PFSK-1 (cell line): ENCODE data around the gene STK39.

ENCODE experiments used
- FOXP2 ChIP-seq: optimal IDR thresholded peaks from 2 replicates; pipeline ENCODE3; 2011; ENCODE audit warnings: borderline replicate concordance, control low read depth, inconsistent platforms; ENCODE audit not compliant: insufficient read depth; ENCODE audit errors: extremely low read length, extremely low read depth
- POLR2AphosphoS5 ChIP-seq: IDR thresholded peaks from 2 replicates; pipeline ENCODE4 v1.6.1; 2012; ENCODE audit warnings: low read depth, mild to moderate bottlenecking, control low read depth, low read length, moderate library complexity
- SIN3A ChIP-seq: IDR thresholded peaks from 2 replicates; pipeline ENCODE4 v1.6.1; 2012; ENCODE audit warnings: mild to moderate bottlenecking, low read length, moderate library complexity, borderline replicate concordance; ENCODE audit not compliant: insufficient read depth
- TAF1 ChIP-seq: IDR thresholded peaks from 2 replicates; pipeline ENCODE4 v1.6.1; 2012; ENCODE audit warnings: low read length, control low read depth, borderline replicate concordance; ENCODE audit not compliant: insufficient read depth
- TF ChIP-seq, protein P1 (sequence below), 2 experiments: IDR thresholded peaks; 2 replicates each; pipeline versions ENCODE4 v1.6.1 to v1.8.0; 2011 to 2012; ENCODE audit warnings: low read depth in 2 of 2, low read length in 2 of 2, control low read depth in 1 of 2, inconsistent platforms in 1 of 2, mild to moderate bottlenecking in 1 of 2, moderate library complexity in 1 of 2; ENCODE audit not compliant: insufficient read depth in 1 of 2

STK39 gene

DNA sequence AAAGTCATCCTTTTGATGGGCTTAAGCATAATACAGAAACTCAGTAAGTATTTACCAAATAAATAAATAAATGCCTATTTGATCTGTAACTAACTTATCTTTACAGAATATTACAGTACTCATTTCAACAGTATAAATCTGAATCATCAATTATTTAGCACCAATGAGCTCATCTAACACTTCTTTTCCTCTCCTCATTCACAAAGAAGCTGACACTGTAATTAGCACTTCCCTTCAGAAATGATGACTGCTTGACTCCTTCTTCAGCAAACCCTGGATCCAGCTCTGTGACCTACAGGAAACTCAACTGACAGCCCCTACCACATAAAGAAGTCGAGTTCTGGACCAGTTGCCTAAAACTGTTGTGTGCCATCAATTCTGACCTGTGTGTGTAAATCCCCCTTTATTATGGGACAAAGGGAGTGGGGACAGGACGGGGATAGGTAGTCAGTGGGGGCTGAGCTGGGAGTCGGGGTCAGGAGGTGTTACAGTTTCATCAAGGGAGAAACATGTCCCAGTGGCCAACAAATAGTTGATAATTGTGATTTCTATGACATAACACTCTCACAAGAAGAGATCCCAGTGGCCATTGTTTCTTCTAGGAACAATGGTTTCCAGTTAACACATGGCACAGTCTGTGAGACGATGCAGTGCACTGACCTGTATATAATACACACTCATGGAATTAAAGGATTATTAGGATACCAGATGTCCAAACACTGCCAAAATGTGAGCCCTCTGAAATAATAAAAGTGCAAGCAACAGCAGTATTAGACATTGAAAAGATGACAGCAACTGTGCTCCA lies 68.7 kb downstream of the STK39 start:
- TF ChIP-seq SIN3A (no peak), TAF1 (no peak)

DNA sequence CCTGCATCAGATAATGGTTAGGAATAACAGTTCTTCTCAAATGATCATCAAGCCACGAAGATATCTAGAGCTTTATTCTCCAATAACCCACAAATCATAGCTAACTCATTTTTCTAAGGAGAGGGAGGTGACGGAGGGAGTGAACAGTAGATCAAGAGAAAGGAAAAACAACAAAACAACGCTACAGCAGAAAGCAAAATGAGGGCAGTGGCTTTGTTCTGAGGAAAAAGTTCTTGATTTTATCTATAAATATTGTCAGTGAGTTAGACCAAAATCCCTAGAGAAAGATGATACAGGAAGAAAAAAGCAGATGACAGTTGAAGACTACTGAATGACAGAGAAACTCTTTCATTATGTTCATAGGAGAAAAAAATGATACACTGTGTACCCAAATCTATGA lies 71.0 kb downstream of the STK39 start:
- TF ChIP-seq SIN3A (no peak), POLR2AphosphoS5 (no peak), TAF1 (no peak), FOXP2 (no peak)
- TF ChIP-seq, protein P1, sequence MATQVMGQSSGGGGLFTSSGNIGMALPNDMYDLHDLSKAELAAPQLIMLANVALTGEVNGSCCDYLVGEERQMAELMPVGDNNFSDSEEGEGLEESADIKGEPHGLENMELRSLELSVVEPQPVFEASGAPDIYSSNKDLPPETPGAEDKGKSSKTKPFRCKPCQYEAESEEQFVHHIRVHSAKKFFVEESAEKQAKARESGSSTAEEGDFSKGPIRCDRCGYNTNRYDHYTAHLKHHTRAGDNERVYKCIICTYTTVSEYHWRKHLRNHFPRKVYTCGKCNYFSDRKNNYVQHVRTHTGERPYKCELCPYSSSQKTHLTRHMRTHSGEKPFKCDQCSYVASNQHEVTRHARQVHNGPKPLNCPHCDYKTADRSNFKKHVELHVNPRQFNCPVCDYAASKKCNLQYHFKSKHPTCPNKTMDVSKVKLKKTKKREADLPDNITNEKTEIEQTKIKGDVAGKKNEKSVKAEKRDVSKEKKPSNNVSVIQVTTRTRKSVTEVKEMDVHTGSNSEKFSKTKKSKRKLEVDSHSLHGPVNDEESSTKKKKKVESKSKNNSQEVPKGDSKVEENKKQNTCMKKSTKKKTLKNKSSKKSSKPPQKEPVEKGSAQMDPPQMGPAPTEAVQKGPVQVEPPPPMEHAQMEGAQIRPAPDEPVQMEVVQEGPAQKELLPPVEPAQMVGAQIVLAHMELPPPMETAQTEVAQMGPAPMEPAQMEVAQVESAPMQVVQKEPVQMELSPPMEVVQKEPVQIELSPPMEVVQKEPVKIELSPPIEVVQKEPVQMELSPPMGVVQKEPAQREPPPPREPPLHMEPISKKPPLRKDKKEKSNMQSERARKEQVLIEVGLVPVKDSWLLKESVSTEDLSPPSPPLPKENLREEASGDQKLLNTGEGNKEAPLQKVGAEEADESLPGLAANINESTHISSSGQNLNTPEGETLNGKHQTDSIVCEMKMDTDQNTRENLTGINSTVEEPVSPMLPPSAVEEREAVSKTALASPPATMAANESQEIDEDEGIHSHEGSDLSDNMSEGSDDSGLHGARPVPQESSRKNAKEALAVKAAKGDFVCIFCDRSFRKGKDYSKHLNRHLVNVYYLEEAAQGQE (IDR thresholded peaks at IDR 0.05; ENCODE audit: insufficient read depth in 1 of 2, low read depth in 2 of 2, low read length in 2 of 2): no peak

DNA sequence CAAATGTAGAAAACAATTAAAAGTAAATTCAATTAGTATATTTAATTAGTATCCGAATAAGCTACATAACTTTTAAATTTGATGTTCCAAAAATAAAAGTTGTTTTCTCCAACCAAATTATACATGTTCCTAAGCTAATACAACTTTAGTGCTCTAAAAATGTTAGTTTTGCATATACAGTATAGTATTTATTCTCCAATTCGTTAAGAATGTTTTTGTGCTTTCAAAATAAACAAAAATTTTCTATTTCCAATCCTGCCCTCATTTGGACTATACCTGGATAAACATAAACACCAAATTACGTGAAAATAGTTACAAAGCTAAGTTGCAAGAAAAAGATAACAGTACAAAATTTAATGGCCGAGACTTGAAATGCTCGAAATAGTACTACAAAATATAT lies 71.9 kb downstream of the STK39 start:
- TF ChIP-seq, protein P1 (IDR thresholded peaks at IDR 0.05; ENCODE audit: insufficient read depth in 1 of 2, low read depth in 2 of 2, low read length in 2 of 2): no peak
- no peak for TF ChIP-seq POLR2AphosphoS5
- TF ChIP-seq TAF1: no peak
- no peak for TF ChIP-seq FOXP2
- no peak for TF ChIP-seq SIN3A

DNA sequence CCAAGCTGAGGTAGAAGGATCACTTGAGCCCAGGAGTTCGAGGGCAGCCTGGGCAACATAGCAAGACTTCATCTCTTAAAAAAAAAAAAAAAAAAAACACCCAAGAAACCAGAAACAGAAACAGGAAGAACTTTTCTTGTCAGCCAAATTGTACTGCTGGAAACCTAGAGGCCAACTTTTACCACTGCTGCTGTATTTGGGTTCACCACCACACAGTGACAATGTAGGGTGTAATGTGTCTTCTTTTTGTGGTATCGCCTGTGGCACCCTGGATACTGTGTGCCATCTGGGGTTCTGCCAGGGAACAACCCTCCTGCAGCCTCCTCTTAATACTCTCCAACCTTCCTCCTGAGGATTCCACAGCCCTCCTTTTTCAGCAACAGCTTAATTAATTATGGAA lies 72.6 kb downstream of the STK39 start:
- TF ChIP-seq, protein P1 (IDR thresholded peaks at IDR 0.05; ENCODE audit: insufficient read depth in 1 of 2, low read depth in 2 of 2, low read length in 2 of 2): no peak
- TF ChIP-seq POLR2AphosphoS5 (no peak), FOXP2 (no peak), SIN3A (no peak), TAF1 (no peak)

DNA sequence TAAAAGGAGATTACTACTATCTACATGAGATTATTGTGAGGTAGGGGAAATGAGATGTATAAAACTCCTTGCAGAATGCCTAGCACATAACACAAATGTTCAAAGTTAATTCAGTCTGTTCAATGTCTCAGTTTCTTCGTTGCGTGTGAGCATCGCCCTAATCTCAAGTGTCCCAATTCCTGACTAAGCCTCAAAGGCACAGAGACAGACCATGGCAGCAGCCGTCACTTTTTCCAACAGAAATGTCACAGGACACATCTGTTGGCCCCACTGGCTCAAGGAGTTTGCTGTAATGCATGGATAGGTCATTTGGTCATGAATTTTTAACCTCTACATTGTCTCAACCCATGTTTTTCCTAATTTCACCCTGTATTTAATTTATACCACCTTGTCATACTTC lies 75.3 kb downstream of the STK39 start:
- no peak for TF ChIP-seq FOXP2
- no peak for TF ChIP-seq POLR2AphosphoS5
- TF ChIP-seq TAF1: no peak
- TF ChIP-seq, protein P1 (IDR thresholded peaks at IDR 0.05; ENCODE audit: insufficient read depth in 1 of 2, low read depth in 2 of 2, low read length in 2 of 2): no peak
- no peak for TF ChIP-seq SIN3A
